Measurements from ENCODE around the gene MAST4.

GRCh38 chr5:67105270-67105669 lies 509.1 kb downstream of the MAST4 start:
- TF ChIP-seq EZH2 (IDR thresholded peaks at IDR 0.05; ENCODE audit: insufficient read depth, poor library complexity, severe bottlenecking): no peak
- TF ChIP-seq EZH2phosphoT487 (IDR thresholded peaks at IDR 0.05; ENCODE audit: insufficient read depth, low read depth): no peak
